B cell (primary cell): ENCODE data around the gene BANF2. TPM values are rescaled to one million over a fixed set of nuclear protein-coding genes. Genes with fewer than 3 reads are reported as not detected.

Experiments
- ATAC-seq: fragments of 200-7000 bp; cut with Tn5 transposase; one replicate; pipeline ENCODE4 v1.10.0; 2021; ENCODE audit warnings: low read depth, mild to moderate bottlenecking, moderate number of reproducible peaks, moderate library complexity
- CTCF ChIA-PET: fragments of 350-600 bp; sonication (Branson Sonifier 250); formaldehyde crosslinking; loops from one replicate; lab custom pipeline; 2021; ENCODE audit warnings: antibody characterized with exemption, inconsistent platforms; lab: Charles Lee
- POLR2A ChIA-PET: fragments of 350-600 bp; sonication (Branson Sonifier 250); formaldehyde crosslinking; loops from one replicate; lab custom pipeline; 2021; ENCODE audit warnings: antibody characterized with exemption; lab: Charles Lee
- DNase-seq: peaks from one replicate; pipeline ENCODE4 v3.0.0; 2013
- H2AFZ ChIP-seq: 2 replicates; pipeline ENCODE4 v1.6.1; 2012; ENCODE audit warnings: mild to moderate bottlenecking, low read depth, low read length; ENCODE audit not compliant: insufficient read depth, poor library complexity, severe bottlenecking
- H3K27ac ChIP-seq, 2 donors: 1 replicate in 1 of 2; 2 replicates in 1 of 2; pipeline ENCODE4 v1.5.1; 2012 to 2013; ENCODE audit warnings: low read length in 2 of 2, mild to moderate bottlenecking in 2 of 2, moderate library complexity in 1 of 2
- H3K27me3 ChIP-seq, 4 experiments: fragments of 200-600 bp in 1 of 4; sonication (generic) in 1 of 4; replicated peaks in 1 of 4; 1 replicate in 2 of 4; 2 replicates in 2 of 4; pipeline versions ENCODE4 v1.6.1 to v1.7.0; 2013 to 2016; ENCODE audit warnings: low read length in 3 of 4, mild to moderate bottlenecking in 2 of 4, mixed read lengths in 1 of 4, moderate library complexity in 1 of 4; ENCODE audit not compliant: insufficient read depth in 4 of 4, control insufficient read depth in 3 of 4; ENCODE audit errors: control extremely low read depth in 1 of 4
- H3K36me3 ChIP-seq, 2 experiments: replicated peaks in 1 of 2; 1 replicate in 1 of 2; 2 replicates in 1 of 2; pipeline versions ENCODE4 v1.6.1 to v1.7.1; 2013; ENCODE audit warnings: low read length in 1 of 2; ENCODE audit not compliant: insufficient read depth in 2 of 2, control insufficient read depth in 1 of 2; ENCODE audit errors: control extremely low read depth in 1 of 2, extremely low read depth in 1 of 2
- H3K4me1 ChIP-seq, 2 donors: fragments of 200-600 bp in 1 of 2; sonication (generic) in 1 of 2; 1 replicate in 1 of 2; 2 replicates in 1 of 2; pipeline versions ENCODE4 v1.5.1 to v1.6.1; 2013 to 2017; ENCODE audit warnings: low read length in 2 of 2; ENCODE audit not compliant: control insufficient read depth in 2 of 2, insufficient read depth in 2 of 2
- H3K4me2 ChIP-seq: replicated peaks from 2 replicates; pipeline ENCODE3; 2012; ENCODE audit warnings: mild to moderate bottlenecking, low read depth, low read length; ENCODE audit not compliant: poor library complexity, severe bottlenecking
- H3K4me3 ChIP-seq, 5 experiments: fragments of 200-600 bp in 1 of 5; sonication (generic) in 1 of 5; 1 replicate in 3 of 5; 2 replicates in 2 of 5; pipeline versions ENCODE4 v1.5.1 to v1.7.0; 2011 to 2016; ENCODE audit warnings: low read length in 4 of 5, mild to moderate bottlenecking in 4 of 5, low read depth in 2 of 5, control low read depth in 1 of 5, moderate library complexity in 1 of 5; ENCODE audit not compliant: insufficient read depth in 1 of 5; ENCODE audit errors: control extremely low read depth in 1 of 5, extremely low read depth in 1 of 5
- H3K79me2 ChIP-seq: fragments of 200-600 bp; sonication (generic); one replicate; pipeline ENCODE4 v1.6.0; 2016; ENCODE audit warnings: low read length; ENCODE audit not compliant: control insufficient read depth, insufficient read depth
- H3K9ac ChIP-seq: fragments of 200-600 bp; sonication (generic); 2 replicates; pipeline ENCODE4 v1.6.1; 2017; ENCODE audit warnings: mild to moderate bottlenecking, low read length, moderate library complexity
- H3K9me3 ChIP-seq, 3 donors: one replicate each; pipeline versions ENCODE4 v1.6.1 to v1.7.1; 2013; ENCODE audit warnings: low read length in 2 of 3; ENCODE audit not compliant: control insufficient read depth in 2 of 3, insufficient read depth in 1 of 3; ENCODE audit errors: control extremely low read depth in 1 of 3
- H4K20me1 ChIP-seq: 2 replicates; pipeline ENCODE4 v1.6.0; 2012; ENCODE audit warnings: mild to moderate bottlenecking, low read length; ENCODE audit not compliant: insufficient read depth, control insufficient read depth, poor library complexity, severe bottlenecking
- H3K27ac Mint-ChIP-seq: one replicate; pipeline ENCODE4 v1.8.0; 2021; ENCODE audit warnings: mixed read lengths
- H3K27me3 Mint-ChIP-seq: one replicate; pipeline ENCODE4 v1.8.0; 2021; ENCODE audit warnings: mixed read lengths
- H3K4me1 Mint-ChIP-seq: one replicate; pipeline ENCODE4 v1.8.0; 2021; ENCODE audit warnings: mixed read lengths
- H3K4me3 Mint-ChIP-seq: one replicate; pipeline ENCODE4 v1.8.0; 2021; ENCODE audit warnings: mixed read lengths
- H3K9me3 Mint-ChIP-seq: one replicate; pipeline ENCODE4 v1.8.0; 2022; ENCODE audit warnings: mixed read lengths; ENCODE audit not compliant: insufficient read depth
- CTCF ChIP-seq: fragments of 200-600 bp; IDR thresholded peaks from one replicate; pipeline ENCODE4 v1.8.0; 2022; ENCODE audit warnings: antibody characterized with exemption, mild to moderate bottlenecking
- EZH2 ChIP-seq: IDR thresholded peaks from 2 replicates; pipeline ENCODE4 v1.6.1; 2012; ENCODE audit warnings: borderline replicate concordance, low read depth, mild to moderate bottlenecking, moderate library complexity, low read length; ENCODE audit not compliant: insufficient read depth, poor library complexity, severe bottlenecking
- WGBS: methylation state at CpG from one replicate; pipeline ENCODE4 v1.1.5; 2013; ENCODE audit warnings: missing lambda C conversion rate; ENCODE audit not compliant: insufficient coverage; 5-methylcytosine and 5-hydroxymethylcytosine counted together
- intact Hi-C: fragments of 100-400 bp; cut with micrococcal nuclease; formaldehyde crosslinking; loops from one replicate; pipeline ENCODE4 v1.10.0; 2022
- polyA plus RNA-seq: library from polyadenylated mRNA; depleted of rRNA; stranded (reverse); fragments of >200 nt; gene quantifications from 2 replicates; pipeline ENCODE4 v1.2.3, GENCODE V29; 2012
- total RNA-seq, 2 donors: library from RNA; stranded (reverse); fragments of 120-200 nt in 1 of 2; gene quantifications; 1 replicate in 1 of 2; 2 replicates in 1 of 2; pipeline versions ENCODE4 v1.2.3 to v1.2.4, GENCODE V29; 2013 to 2022

Gene BANF2
- total and polyA plus RNA-seq, 2 donors (not counting 1 experiment from before 2014, with no cell fraction given): not detected

GRCh38 chr20:17661121-17661744 lies 38.5 kb upstream of the BANF2 start:
- Histone ChIP-seq H3K4me3 (no peak overlapping the region), H3K4me2 (no peak overlapping the region), H3K79me2 (peaks cover 27% of the 10 kb centered on the region), H4K20me1 (no peaks in the 10 kb centered on the region), H3K9ac (no peak overlapping the region), H3K36me3 (peaks cover 0 to 11% of the 10 kb centered on the region in 2 experiments), H2AFZ (no peak overlapping the region), H3K9me3 (peaks cover 0 to 11% (median 0%) of the 10 kb centered on the region in 3 donors), H3K27me3 (no peaks in the 10 kb centered on the region), H3K4me1 (peaks cover 10 to 13% of the 10 kb centered on the region in 2 donors), H3K27ac (no peak overlapping the region)
- CTCF ChIA-PET: no interaction called here
- intact Hi-C loops: no loop called here
- TF ChIP-seq EZH2 (no peak), CTCF (no peak)
- WGBS: 100% methylated on average over 3 of the region's 5 CpGs
- ATAC-seq (no peak), DNase-seq (no peak)
- Mint-ChIP-seq H3K4me1 (peaks cover 24% of the 10 kb centered on the region), H3K9me3 (no peaks in the 10 kb centered on the region), H3K27ac (no peak overlapping the region), H3K4me3 (no peak overlapping the region), H3K27me3 (no peaks in the 10 kb centered on the region)
- POLR2A ChIA-PET: no interaction called here

GRCh38 chr20:17662333-17663039 lies 37.3 kb upstream of the BANF2 start:
- no peaks in the 10 kb centered on the region for H4K20me1 ChIP-seq
- Mint-ChIP-seq H3K27me3 (no peaks in the 10 kb centered on the region), H3K9me3 (no peaks in the 10 kb centered on the region), H3K4me3 (peak overlapping the region; percentile 29), H3K27ac (peak overlapping the region; percentile 56), H3K4me1 (peaks cover 24% of the 10 kb centered on the region)
- CTCF ChIA-PET: interaction anchor here (0.7 kb wide), 1 partner anchor 235 kb away, joined by 4 read pairs; no protein-coding TSS in a partner anchor
- WGBS: 29% methylated on average over 6 of the region's 10 CpGs
- peak; percentile 26 for DNase-seq
- POLR2A ChIA-PET: no interaction called here
- no peak overlapping the region for H3K4me3 ChIP-seq
- intact Hi-C loops: no loop called here
- peaks cover 10 to 13% of the 10 kb centered on the region in 2 donors for H3K4me1 ChIP-seq
- no peak overlapping the region for H2AFZ ChIP-seq
- TF ChIP-seq CTCF: no peak
- no peak for TF ChIP-seq EZH2
- no peaks in the 10 kb centered on the region for H3K27me3 ChIP-seq
- peaks cover 0 to 11% of the 10 kb centered on the region in 2 experiments for H3K36me3 ChIP-seq
- no peak overlapping the region for H3K27ac ChIP-seq
- ATAC-seq: peak; percentile 73
- no peak overlapping the region for H3K9ac ChIP-seq
- H3K9me3 ChIP-seq: peaks cover 0 to 11% (median 0%) of the 10 kb centered on the region in 3 donors
- peaks cover 27% of the 10 kb centered on the region for H3K79me2 ChIP-seq
- H3K4me2 ChIP-seq: no peak overlapping the region
